BE2C (cell line): ENCODE results near the gene HIPK1.
A peak's percentile ranks its signal among the peaks of the same experiment; 100 is the strongest.

Source experiments
- DNase-seq: peaks from one replicate; pipeline ENCODE4 v3.0.0-alpha.2; 2020
- H3K27me3 ChIP-seq: fragments of 250-450 bp; sonication (Bioruptor Pico); 2 replicates; pipeline ENCODE4 v1.5.1; 2020; ENCODE audit warnings: mild to moderate bottlenecking
- H3K36me3 ChIP-seq: fragments of 250-450 bp; sonication (Bioruptor Pico); 2 replicates; pipeline ENCODE4 v1.5.1; 2020; ENCODE audit warnings: mild to moderate bottlenecking
- H3K4me1 ChIP-seq: fragments of 250-450 bp; sonication (Bioruptor Pico); 2 replicates; pipeline ENCODE4 v1.5.1; 2020
- H3K4me3 ChIP-seq: 2 replicates; pipeline ENCODE4 v1.5.1; 2011; ENCODE audit warnings: low read depth, low read length
- H3K9me3 ChIP-seq: fragments of 250-450 bp; sonication (Bioruptor Pico); 2 replicates; pipeline ENCODE4 v1.5.1; 2020
- TF ChIP-seq, protein P1 (sequence below): IDR thresholded peaks from 2 replicates; pipeline ENCODE4 v1.5.1; 2012; ENCODE audit warnings: mild to moderate bottlenecking, low read depth, low read length

HIPK1 gene

GRCh38 chr1:113917400-113918082, 11.6 kb upstream of the HIPK1 start:
- Histone ChIP-seq H3K9me3 (no peaks in the 10 kb centered on the region), H3K36me3 (no peaks in the 10 kb centered on the region), H3K4me1 (no peaks in the 10 kb centered on the region), H3K27me3 (no peaks in the 10 kb centered on the region; the same call in 1 of the 2 replicates), H3K4me3 (no peak overlapping the region)
- no peak for DNase-seq
- TF ChIP-seq, protein P1, sequence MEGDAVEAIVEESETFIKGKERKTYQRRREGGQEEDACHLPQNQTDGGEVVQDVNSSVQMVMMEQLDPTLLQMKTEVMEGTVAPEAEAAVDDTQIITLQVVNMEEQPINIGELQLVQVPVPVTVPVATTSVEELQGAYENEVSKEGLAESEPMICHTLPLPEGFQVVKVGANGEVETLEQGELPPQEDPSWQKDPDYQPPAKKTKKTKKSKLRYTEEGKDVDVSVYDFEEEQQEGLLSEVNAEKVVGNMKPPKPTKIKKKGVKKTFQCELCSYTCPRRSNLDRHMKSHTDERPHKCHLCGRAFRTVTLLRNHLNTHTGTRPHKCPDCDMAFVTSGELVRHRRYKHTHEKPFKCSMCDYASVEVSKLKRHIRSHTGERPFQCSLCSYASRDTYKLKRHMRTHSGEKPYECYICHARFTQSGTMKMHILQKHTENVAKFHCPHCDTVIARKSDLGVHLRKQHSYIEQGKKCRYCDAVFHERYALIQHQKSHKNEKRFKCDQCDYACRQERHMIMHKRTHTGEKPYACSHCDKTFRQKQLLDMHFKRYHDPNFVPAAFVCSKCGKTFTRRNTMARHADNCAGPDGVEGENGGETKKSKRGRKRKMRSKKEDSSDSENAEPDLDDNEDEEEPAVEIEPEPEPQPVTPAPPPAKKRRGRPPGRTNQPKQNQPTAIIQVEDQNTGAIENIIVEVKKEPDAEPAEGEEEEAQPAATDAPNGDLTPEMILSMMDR, result no peak

GRCh38 chr1:113918243-113918642, 10.9 kb upstream of the HIPK1 start:
- Histone ChIP-seq H3K4me1 (no peaks in the 10 kb centered on the region), H3K9me3 (no peaks in the 10 kb centered on the region), H3K36me3 (no peaks in the 10 kb centered on the region), H3K4me3 (no peak overlapping the region), H3K27me3 (peaks cover 5% of the 10 kb centered on the region; the same call in 1 of the 2 replicates)
- TF ChIP-seq, protein P1, result no peak
- DNase-seq, result no peak

DNA sequence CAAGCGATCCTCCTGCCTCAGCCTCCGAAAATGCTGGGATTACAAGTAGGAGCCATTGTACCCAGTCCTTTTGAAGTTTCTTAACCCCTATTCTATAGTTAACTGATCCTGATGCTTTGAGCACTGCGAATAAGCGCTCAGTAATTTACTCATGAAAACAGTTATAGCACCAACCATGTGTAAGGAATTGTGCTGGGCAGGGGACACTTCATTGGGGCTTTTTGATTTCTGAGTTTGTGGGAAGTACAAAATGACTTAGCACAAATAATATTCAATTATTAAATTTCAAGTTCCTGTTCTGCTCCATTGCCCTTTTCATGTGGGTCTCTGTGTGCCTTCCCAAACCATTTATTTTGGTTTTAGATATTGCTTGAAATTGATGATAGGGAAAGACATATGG, 6.2 kb upstream of the HIPK1 start:
- TF ChIP-seq, protein P1, result no peak
- Histone ChIP-seq H3K4me1 (no peaks in the 10 kb centered on the region), H3K4me3 (no peak overlapping the region), H3K9me3 (no peaks in the 10 kb centered on the region), H3K27me3 (peaks cover 7% of the 10 kb centered on the region; the same call in 1 of the 2 replicates), H3K36me3 (no peaks in the 10 kb centered on the region)
- DNase-seq, result no peak

DNA sequence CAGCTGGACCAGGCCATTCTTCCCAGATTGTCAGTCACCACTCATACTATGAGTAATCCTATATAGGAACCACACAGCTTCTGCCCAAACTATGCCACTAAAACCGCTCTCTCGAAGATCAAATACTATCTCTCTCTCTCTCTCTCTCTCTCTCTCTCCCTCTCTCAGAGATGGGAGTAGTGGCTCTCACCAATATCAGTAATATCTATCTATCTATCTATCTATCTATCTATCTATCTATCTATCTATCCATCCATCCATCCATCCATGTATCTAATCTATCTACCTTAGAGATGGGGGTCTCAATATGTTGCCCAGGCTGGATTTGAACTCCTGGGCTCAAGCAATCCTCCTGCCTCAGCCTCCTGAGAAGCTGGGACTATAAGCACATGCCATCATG, 4.7 kb upstream of the HIPK1 start:
- Histone ChIP-seq H3K4me3 (no peak overlapping the region), H3K4me1 (no peaks in the 10 kb centered on the region), H3K36me3 (no peaks in the 10 kb centered on the region), H3K27me3 (peaks cover 7% of the 10 kb centered on the region; the same call in 1 of the 2 replicates), H3K9me3 (no peaks in the 10 kb centered on the region)
- TF ChIP-seq, protein P1, result no peak
- no peak for DNase-seq

- TF ChIP-seq, protein P1, result no peak
- Histone ChIP-seq H3K4me3 (peak overlapping the region; percentile 79), H3K36me3 (0 out of 2 replicates have a peak, but pooled peaks cover 3% of the 10 kb centered on the region), H3K4me1 (0 out of 2 replicates have a peak, but pooled peaks cover 2% of the 10 kb centered on the region), H3K9me3 (no peaks in the 10 kb centered on the region), H3K27me3 (peaks cover under 1% of the 10 kb centered on the region; the same call in 1 of the 2 replicates)
- DNase-seq, result no peak
Observed at GRCh38 chr1:113928187-113928930, 765 bp upstream of the HIPK1 start.
